Fibroblast of lung (primary cell): ENCODE data around the gene IARS2.

ENCODE experiments used
- CTCF ChIP-seq, 2 donors: IDR thresholded peaks in 1 of 2; conservative IDR thresholded peaks in 1 of 2; 1 replicate in 1 of 2; 2 replicates in 1 of 2; pipeline ENCODE4 v1.5.1; 2011 to 2012; ENCODE audit warnings: low read length in 2 of 2, control low read depth in 1 of 2, inconsistent platforms in 1 of 2, low read depth in 1 of 2, mild to moderate bottlenecking in 1 of 2
- EZH2 ChIP-seq: IDR thresholded peaks from 2 replicates; pipeline ENCODE4 v1.5.1; 2012; ENCODE audit warnings: low read length, control low read depth, mild to moderate bottlenecking; ENCODE audit errors: missing control alignments

DNA sequence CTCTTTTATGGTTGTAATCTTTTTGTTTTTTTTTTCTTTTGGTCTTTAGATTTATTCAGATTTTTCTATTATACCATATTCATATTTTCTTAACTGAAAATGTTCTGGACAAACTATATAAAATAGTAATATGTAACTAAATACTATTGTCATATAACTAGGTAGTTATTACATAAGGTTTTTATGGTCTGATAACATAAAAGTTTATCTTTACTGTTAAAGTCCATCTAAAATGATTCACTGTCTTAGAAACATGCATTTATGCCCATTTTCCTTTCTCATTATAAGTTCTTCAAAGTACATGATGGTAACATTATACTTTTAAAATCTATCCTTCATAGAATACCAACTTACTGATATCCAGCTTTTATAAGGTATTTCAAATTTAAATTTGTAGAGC is 29.1 kb downstream of the IARS2 start:
- TF ChIP-seq CTCF (conservative IDR thresholded peaks at IDR 0.05 in 1 of 2, IDR thresholded peaks at IDR 0.05 in 1 of 2; ENCODE audit: low read depth in 1 of 2, low read length in 2 of 2) (no peak), EZH2 (no peak)
